Heart left ventricle (tissue), 13 donors: Measurements from ENCODE around the gene FILIP1.

Experiments used
- POLR2A ChIP-seq, 2 donors: fragments of 450-650 bp; IDR thresholded peaks; one replicate each; pipeline ENCODE4 v1.6.1; 2017; ENCODE audit warnings: antibody characterized with exemption in 2 of 2, mild to moderate bottlenecking in 2 of 2, moderate library complexity in 2 of 2
- TF ChIP-seq, protein P1 (sequence below), 12 donors: fragments of 200-600 bp; sonication (generic) in 4 of 12; IDR thresholded peaks; one replicate each; pipeline versions ENCODE4 v1.5.0 to v1.8.0; 2018 to 2022; ENCODE audit warnings: antibody characterized with exemption in 12 of 12, mild to moderate bottlenecking in 5 of 12
- donor health status: ischemic (EF 13 %, LVEDD 7.1; RV severe dilation, severe dysfunction).
- donor health status: DM: no; HTN: yes; CAD: no.
- donor health status: DM: no; HTN: no; CAD: no.
- donor health status: ischemic (EF 25% LVEDD 6.9; RV normal size, moderate dysfunction).
- donor health status: ischemic (EF 25% LVEDD 5.7; RV mildly dilated, moderate dysfunction).
- donor health status: ischemic (EF 35%, LVEDD 5.7; RV mildly dilated, moderate dysfunction).
- donor health status: nonischemic (EF 11% LVEDD 7.7; RV severe dilation, severe dysfunction).
- donor health status: DM: yes; HTN: yes; CAD: no.
- donor health status: PGD.
- donor health status: ischemic (EF 29% LVEDD 5.4; RV normal size, mild dysfunction).
- donor health status: nonischemic (EF 23%, LVEDD 6.1; RV moderate dilation, normal function).

DNA sequence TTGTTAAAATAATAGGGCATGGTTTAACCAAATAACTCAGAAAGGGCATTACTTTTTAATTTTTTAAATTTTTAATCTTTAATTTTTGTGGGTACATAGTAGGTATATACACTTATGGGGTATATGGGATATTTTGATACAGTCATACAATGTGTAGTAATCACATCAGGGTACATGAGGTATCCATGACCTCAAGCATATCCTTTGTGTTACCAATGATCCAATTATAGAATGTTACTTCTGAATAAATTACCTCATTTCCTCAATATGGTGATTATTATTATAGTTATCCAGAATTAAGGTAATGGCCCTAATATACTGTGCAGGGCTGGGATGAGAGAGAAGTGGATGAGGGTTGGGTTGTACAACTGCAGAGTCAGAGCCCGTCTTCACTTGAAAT is 163.9 kb downstream of the FILIP1 start:
- TF ChIP-seq, protein P1, sequence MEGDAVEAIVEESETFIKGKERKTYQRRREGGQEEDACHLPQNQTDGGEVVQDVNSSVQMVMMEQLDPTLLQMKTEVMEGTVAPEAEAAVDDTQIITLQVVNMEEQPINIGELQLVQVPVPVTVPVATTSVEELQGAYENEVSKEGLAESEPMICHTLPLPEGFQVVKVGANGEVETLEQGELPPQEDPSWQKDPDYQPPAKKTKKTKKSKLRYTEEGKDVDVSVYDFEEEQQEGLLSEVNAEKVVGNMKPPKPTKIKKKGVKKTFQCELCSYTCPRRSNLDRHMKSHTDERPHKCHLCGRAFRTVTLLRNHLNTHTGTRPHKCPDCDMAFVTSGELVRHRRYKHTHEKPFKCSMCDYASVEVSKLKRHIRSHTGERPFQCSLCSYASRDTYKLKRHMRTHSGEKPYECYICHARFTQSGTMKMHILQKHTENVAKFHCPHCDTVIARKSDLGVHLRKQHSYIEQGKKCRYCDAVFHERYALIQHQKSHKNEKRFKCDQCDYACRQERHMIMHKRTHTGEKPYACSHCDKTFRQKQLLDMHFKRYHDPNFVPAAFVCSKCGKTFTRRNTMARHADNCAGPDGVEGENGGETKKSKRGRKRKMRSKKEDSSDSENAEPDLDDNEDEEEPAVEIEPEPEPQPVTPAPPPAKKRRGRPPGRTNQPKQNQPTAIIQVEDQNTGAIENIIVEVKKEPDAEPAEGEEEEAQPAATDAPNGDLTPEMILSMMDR (IDR thresholded peaks at IDR 0.05): no peak
- no peak for TF ChIP-seq POLR2A (IDR thresholded peaks at IDR 0.05)
